Non-pigmented ciliary epithelial cell (primary cell): ENCODE data around the gene LYPLAL1.
"Not testable (repeated sequence)": the region's sequence is repeated elsewhere in the genome, so short reads cannot be mapped to it uniquely, and the experiment has no call there.

Experiments
- DNase-seq: peaks from one replicate; pipeline ENCODE4 v3.0.0-alpha.2; 2010; ENCODE audit warnings: low read depth

Gene LYPLAL1

GRCh38 chr1:219215477-219215876 is 41.8 kb downstream of the LYPLAL1 start:
- DNase-seq, result no peak

DNA sequence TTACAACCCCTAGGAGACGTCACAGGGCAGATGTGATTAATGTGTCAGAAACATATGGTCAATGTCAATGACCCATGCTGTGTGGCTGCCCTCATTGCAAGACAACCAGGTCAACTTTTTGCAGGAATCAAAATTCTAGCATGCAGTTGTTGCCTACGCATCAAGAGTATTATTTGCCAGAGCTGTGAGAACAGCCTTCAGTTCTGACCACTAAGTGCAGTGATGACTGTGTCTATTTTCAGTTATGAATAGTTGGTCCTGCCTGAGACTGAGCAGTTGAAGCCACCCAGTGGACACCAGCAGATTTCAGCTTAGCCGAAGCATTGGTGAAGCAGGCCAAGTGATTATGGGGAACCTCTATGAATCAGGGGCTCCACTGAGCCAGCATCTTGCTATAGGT is 47.3 kb downstream of the LYPLAL1 start:
- DNase-seq, result no peak

- DNase-seq, result no peak
These were observed 49.8 kb downstream of the LYPLAL1 start for GRCh38 chr1:219223496-219223895.

- DNase-seq, result no peak
These were observed 52.5 kb downstream of the LYPLAL1 start for GRCh38 chr1:219226196-219226595.

GRCh38 chr1:219227360-219228057 is 53.8 kb downstream of the LYPLAL1 start:
- DNase-seq, result no peak

- no peak for DNase-seq
These were observed 54.4 kb downstream of the LYPLAL1 start for GRCh38 chr1:219228058-219228419.

GRCh38 chr1:219232890-219233289 is 59.2 kb downstream of the LYPLAL1 start:
- no peak for DNase-seq

GRCh38 chr1:219235903-219236481 is 62.3 kb downstream of the LYPLAL1 start:
- DNase-seq, result no peak

DNA sequence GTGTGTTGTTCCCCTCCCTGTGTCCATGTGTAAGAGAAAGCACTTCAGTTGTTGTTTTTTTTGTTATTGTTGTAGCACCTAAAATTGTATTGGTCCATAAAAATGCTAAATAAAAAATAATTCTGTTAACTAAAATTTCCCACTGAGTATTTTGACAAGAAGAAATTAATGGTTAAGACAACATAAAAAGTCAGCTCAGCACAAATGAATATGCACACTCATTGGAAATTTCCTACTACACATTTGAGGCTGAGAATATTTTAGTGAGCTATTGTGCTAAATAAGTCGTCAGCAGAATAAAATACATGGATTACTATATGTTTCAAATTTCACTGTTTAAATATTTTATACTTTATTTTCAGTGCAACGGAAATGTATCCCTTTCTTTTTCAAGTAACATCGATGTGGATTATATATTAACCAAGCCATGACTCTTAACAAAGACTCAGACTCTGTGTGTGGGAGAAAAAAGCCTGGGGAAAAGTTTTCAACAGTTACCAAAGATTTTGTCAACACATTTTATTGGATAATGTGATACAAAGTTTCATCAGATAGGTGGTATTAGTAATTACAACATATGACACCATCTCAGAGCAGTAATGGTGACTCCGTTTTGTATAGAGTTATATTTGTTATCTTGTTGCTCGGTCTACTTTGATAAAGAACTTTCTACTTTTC is 63.4 kb downstream of the LYPLAL1 start:
- DNase-seq, result no peak

DNA sequence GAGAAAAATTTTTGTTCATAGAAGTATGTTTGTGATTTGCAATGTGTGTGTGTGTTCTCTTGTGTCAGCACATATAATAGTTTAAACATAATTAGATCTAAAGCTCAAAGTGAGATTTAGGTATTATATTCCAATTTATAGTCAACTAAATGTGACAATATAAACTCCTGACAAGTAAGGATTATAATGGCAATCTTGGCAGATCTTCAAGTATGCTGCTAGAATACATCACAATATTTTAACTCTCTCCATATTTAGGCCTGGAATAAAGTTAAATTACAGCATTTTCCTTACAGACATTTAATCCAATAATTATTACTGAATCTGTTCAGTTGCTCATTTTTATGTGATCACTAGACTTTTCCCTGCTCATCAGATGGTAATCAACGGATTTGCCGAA is 65.8 kb downstream of the LYPLAL1 start:
- no peak for DNase-seq

GRCh38 chr1:219244864-219245263 is 71.2 kb downstream of the LYPLAL1 start:
- no peak for DNase-seq

DNA sequence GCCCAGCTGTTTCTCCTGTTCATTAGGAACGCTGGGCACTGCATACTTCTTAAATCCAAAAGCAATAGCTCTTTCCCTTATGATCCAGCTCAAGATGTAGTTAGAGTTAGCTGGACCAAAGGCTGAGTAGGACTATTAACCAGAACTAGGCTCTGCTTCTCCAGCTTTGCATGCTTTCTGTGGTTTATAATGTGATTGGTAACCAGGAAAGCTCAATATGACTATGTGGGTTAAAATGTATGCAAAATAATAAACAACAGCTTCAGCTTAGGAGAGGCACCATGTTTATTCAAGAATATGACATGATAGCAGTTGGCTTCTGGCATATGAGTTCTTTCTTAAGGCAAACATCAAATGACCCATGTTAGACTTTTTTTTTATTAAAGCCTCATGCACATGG is 73.8 kb downstream of the LYPLAL1 start:
- DNase-seq, result no peak

DNA sequence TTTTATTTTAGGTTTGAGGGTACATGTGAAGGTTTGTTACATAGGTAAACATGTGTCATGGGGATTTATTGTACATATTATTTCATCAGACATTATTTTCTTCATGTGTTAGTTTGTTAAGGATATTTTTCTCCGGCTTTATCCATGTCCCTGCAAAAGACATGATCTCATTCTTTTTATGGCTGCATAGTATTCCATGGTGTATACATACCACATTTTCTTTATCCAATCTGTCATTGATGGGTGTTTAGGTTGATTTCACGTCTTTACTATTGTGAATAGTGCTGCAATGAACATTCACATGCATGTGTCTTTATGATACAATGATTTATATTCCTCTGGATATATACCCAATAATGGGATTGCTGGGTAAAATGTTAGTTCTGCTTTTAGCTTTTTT is 76.8 kb downstream of the LYPLAL1 start:
- DNase-seq, result not testable (repeated sequence)

- no peak for DNase-seq
These were observed 84.1 kb downstream of the LYPLAL1 start for GRCh38 chr1:219257751-219258150.

DNA sequence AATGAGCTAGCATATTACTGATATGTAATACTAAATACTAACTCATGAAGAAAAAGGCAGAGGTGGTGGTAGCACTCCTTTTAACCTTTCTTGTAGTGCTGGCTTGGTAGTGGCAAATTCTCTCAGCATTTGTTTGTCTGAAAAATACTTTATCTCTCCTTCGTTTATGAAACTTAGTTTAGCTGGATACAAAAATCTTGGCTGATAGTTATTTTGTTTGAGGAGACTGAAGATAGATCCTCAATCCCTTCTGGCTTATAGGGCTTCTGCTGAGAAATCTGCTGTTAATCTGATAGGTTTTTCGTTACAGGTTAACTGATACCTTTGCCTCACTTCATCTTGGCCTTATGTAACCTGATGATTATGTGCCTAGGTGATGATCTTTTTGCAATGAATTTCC is 87.8 kb downstream of the LYPLAL1 start:
- no peak for DNase-seq
